Measurements from ENCODE around the gene KIF1B.

Gene KIF1B, protein sequence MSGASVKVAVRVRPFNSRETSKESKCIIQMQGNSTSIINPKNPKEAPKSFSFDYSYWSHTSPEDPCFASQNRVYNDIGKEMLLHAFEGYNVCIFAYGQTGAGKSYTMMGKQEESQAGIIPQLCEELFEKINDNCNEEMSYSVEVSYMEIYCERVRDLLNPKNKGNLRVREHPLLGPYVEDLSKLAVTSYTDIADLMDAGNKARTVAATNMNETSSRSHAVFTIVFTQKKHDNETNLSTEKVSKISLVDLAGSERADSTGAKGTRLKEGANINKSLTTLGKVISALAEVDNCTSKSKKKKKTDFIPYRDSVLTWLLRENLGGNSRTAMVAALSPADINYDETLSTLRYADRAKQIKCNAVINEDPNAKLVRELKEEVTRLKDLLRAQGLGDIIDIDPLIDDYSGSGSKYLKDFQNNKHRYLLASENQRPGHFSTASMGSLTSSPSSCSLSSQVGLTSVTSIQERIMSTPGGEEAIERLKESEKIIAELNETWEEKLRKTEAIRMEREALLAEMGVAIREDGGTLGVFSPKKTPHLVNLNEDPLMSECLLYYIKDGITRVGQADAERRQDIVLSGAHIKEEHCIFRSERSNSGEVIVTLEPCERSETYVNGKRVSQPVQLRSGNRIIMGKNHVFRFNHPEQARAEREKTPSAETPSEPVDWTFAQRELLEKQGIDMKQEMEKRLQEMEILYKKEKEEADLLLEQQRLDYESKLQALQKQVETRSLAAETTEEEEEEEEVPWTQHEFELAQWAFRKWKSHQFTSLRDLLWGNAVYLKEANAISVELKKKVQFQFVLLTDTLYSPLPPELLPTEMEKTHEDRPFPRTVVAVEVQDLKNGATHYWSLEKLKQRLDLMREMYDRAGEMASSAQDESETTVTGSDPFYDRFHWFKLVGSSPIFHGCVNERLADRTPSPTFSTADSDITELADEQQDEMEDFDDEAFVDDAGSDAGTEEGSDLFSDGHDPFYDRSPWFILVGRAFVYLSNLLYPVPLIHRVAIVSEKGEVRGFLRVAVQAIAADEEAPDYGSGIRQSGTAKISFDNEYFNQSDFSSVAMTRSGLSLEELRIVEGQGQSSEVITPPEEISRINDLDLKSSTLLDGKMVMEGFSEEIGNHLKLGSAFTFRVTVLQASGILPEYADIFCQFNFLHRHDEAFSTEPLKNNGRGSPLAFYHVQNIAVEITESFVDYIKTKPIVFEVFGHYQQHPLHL (N-terminal part only)

DNA sequence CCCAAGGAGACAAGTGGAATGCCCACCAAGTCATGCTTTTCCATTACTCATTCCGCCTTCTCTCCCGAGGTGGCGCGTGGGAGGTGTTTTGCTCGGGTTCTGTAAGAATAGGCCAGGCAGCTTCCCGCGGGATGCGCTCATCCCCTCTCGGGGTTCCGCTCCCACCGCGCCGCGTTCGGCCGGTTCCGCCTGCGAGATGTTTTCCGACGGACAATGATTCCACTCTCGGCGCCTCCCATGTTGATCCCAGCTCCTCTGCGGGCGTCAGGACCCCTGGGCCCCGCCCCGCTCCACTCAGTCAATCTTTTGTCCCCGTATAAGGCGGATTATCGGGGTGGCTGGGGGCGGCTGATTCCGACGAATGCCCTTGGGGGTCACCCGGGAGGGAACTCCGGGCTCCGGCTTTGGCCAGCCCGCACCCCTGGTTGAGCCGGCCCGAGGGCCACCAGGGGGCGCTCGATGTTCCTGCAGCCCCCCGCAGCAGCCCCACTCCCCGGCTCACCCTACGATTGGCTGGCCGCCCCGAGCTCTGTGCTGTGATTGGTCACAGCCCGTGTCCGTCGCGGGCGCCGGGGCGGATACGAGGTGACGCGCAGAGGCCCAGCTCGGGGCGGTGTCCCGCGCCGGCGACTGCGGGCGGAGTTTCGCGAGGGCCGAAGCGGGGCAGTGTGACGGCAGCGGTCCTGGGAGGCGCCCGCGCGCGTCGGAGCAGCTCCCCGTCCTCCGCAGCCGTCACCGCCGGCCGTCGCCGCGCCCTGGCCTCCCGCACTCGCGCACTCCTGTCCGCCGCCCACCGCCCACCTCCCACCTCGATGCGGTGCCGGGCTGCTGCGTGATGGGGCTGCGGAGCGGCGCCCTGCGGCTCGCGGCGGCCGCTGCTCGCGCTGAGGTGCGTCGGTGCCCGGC is at the start of gene KIF1B:
Gene KIF1B, plus strand, starts transcription at position 666 of the 906 bp plus-strand sequence. CDS start 21,759 bp downstream, outside the sequence.
- peak; percentile 100 for DNase-seq

DNA sequence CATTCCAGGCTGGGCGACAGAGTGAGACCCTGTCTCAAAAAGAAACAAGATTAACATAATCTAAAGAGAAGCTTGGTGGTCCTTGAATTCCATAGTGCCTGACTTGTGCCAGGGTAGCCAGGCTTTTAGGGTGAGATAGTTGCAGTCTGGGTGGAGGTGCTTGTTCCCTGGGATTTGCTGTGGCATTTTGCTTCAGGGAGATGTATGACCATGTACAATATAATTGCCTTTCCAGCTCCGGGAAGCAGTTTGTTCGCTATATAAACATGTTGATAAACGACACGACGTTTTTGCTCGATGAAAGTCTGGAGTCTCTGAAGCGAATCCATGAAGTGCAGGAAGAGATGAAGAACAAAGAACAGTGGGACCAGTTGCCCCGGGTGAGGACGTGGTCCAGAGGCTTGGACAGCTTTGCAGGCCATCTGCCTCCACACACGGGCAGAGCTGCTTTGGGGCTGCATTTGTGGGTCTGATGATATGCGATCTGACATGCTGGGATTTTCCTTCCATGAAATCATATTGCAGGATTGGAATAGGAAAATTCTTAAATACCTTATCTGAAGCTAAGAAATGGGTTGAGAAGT is 49.4 kb upstream of the KIF1B start:
- peak; percentile 31 for DNase-seq

DNA sequence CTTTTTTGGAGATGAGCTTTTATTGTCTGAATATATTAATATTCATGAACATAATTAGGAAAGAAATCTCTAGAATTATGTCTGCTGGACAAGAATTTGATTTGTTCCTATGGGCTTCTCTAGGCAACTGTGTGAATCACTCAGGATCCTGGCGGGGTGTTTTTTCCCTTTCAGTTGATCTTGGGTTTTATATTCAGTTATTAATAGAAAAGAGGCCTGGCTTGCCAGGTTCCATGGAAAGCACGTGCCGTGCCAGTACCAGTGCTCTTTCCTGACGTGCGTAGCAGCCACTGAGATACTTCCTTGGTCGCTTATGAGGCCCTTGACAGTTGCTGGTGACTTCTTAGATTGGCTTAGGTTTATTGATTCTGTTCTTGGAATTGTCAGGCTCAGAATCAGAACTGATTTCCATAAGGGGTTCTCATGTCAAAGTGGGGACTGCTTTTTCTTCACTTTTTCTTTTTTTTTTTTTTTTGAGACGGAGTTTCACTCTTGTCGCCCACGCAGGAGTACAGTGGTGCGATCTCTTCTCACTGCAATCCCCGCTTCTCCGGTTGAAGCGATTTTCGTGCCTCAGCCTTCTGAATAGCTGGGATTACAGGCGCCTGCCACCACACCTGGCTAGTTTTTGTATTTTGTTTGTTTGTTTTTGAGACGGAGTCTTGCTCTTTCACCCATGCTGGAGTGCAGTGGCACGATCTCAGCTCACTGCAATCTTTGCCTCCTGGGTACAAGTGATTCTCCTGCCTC is 48.7 kb upstream of the KIF1B start:
- DNase-seq, result no peak

DNA sequence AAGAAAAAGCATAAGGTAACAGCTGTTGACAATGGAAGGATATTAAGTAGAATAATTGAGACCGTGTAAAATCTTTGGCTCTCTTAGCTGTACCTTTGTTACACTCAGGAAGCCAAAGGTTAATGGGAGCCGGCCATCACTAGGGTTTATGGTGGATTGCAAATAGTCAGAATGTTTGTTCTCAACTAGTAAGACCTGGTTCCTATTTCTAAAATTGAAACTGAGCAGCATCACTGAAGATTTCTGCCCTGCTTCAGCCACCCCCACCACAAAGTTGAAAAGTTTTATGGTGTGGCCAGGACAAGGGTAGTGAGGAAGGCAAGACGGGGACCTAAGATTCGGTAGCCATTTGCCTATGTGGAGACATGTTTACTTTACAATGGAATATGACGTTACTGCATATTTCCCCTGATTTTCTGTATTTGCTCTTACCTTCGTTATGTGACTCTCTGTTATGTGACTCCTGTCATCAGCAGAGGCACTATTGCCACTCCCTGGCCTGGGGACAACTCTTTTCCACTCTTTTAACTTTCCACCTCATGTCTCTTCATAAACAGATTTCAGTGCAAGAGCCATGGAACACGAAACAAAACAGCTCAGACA is 41.4 kb upstream of the KIF1B start:
- no peak for DNase-seq

DNA sequence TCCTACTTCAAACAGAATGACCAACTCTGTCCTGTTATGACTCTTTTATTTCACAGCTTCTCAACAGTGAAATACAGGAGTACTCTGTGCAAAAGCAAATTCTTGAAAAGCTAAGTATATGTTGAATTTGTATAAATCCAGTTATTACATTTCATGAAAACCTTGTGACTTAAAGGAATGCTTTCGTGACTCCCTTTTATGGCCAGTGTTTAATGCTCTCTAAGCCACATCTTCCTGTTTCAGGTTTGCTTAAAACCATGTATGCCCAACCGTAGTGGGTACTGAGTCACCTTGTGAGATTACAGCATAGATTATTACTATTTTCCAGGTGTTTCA is 40.2 kb upstream of the KIF1B start:
- DNase-seq, result no peak

DNA sequence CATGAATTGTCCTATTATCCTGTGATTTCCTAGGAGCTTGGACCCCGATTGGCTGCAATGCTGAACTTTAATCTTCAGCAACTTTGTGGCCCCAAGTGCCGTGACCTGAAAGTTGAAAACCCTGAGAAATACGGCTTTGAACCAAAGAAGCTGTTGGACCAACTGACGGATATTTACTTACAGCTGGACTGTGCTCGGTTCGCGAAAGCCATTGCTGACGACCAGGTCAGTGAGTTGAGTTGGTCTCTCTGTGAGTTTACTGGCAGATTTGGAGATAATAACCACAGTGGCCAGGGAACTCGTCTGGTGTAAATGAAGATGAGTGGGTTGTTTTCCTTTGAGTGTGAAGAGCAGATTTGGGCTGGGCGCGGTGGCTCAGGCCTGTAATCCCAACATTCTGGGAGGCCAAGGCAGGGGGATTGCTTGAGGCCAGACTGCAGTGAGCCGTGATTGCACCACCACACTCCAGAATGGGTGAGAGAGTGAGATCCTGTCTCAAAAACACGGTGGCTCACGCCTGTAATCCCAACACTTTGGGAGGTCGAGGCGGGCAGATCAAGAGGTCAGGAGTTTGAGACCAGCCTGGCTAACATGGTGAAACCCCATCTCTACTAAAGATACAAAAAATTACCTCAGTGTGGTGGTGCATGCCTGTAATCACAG is 39.1 kb upstream of the KIF1B start:
- DNase-seq, result no peak

DNA sequence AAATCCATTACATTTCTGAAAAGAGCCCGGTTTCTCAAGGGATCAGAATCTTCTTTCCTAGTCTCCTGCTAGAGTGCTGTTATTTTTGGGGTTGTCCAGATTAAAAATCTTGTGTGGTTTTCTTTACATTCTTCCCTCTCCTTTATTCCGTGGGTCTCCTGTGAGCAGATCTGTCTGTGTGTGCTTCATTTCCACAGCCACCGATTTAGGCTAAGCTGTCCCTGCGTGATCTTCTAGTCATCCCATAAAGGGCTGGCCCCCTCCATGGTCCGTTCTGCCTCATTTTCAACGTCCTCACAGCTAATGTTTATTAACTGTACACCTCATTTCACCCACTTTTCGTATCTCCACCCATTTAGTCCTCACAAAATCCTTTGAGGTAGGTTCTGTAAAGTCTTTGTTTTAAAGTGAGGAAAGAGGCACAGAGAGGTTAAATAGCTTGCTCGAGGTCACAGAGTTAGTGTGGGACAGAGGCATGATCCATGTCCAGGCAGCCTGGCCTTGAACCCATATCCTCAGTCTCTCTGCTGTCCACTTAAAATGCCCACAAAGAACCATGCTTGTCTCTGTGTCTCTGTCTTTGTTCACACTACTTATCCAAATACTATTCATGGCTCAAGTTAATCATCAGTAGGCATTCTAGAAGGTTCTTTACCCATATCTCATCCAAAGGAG is 38.2 kb upstream of the KIF1B start:
- no peak for DNase-seq

DNA sequence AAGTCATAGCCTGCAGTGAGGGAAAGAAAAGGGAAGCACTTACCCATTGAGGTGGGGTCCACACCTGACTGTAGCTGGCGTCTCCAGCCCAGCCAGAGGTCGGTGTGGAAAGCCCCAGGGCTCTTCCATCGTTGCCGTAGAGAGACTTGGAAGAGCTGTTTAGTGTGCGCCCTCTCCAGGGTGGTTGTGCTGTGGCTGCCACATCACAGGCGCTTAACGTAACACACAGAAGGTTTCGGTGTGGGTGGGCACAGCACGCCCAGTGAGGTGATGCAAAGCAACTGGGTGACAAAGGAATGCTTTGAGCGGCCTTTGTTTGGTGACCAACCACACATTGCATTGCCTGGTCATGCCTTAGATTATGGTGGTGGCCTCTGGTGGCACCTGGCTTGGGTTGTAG is 36.8 kb upstream of the KIF1B start:
- no peak for DNase-seq

DNA sequence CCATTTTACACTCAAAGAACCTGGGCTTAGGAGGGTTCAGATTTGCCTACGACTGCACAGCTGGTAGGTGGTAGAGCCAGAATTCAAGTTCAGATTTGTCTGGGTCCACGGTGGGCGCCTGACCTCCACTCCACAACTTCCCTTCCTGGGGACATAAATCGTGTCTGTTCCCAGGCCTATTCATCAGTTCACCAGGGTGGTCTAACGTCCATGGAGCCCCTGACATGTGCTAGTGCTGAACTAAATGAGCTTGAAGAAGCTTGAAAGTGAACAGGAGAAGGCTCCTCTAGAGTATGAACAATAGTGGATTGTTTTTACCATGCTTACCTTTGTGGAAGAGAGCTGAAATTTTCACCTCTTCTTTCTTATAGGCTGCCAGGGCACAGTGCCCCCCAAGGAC is 32.5 kb upstream of the KIF1B start:
- peak; percentile 42 for DNase-seq

DNA sequence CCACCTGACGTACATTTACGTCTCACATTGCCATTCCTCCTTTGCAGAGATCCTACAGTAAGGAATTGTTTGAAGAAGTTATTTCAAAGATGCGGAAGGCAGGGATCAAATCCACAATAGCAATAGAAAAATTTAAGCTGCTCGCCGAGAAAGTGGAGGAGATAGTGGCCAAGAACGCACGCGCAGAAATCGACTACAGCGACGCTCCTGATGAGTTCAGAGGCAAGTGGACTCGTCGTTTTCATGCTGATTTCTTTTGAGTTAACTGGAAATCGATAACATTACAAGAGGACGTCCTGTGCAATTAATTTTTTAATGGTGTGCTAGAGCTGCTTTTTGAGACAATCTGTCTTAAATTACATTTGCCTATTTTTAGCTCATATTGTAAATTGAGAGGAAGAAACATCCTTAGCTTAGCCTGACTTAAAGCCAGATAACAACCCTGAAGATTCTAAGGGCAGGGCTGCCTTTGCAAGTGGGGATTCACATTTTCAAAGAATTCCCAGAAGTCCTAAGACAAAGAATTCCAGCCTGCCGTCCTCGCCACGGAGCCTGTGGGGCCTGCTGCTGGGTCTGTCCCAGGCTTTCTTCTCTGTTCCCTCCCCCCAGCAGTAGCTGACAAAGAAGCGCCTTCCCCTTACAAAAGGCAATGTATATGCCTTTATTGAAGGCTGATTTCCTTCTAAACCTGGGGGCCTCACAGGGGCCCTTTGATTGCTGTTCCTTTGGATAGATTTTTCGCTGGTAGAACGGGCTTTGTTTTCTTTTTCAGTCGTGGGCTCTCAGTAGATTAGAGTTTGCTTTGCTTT is 31.6 kb upstream of the KIF1B start:
- DNase-seq, result peak; percentile 77

DNA sequence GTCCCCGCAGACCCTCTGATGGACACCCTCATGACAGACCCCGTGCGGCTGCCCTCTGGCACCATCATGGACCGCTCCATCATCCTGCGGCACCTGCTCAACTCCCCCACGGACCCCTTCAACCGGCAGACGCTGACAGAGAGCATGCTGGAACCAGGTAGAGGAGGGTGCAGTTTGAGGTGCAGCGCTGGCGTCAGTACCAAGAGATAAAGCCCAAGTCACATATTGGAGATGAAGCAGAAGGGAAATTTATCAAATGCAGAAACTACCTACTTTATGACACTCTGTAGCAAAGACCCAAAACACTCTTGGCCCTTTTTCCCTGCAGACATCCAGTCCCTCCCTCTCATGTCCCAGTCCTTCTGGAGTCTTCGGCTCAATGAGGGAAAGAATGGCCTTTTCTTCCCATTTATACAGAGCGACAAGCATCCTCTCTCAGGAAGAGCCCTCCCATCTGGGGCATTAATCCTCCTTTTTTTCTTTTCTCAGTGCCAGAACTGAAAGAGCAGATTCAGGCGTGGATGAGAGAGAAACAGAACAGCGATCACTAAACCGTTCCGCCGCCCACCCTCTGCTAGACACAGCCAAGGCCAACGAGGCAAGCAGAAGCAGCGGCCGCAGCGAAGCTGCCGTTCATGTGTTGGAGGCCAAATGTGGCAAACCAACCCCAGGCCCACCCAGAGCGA is 30.8 kb upstream of the KIF1B start:
- peak; percentile 60 for DNase-seq

DNA sequence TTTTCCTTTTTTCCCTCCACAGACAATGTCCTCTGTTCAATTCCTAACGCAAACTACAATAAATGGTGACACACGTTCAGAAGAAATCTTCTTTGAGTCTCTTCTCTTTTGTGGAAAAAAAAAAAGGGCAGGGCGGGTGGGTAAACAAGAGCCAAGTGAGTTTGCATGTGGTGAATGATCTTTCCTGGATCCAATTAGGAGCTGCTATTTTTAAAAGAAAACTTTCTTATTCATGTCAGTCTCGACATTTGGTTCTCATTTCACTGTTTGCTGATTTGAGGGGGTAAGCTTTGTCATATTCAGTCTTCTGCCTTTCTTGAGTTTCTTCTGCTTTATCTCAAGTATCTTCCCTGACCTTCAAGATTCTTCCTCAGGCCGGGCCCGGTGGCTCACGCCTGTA is 29.2 kb upstream of the KIF1B start:
- DNase-seq, result no peak

DNA sequence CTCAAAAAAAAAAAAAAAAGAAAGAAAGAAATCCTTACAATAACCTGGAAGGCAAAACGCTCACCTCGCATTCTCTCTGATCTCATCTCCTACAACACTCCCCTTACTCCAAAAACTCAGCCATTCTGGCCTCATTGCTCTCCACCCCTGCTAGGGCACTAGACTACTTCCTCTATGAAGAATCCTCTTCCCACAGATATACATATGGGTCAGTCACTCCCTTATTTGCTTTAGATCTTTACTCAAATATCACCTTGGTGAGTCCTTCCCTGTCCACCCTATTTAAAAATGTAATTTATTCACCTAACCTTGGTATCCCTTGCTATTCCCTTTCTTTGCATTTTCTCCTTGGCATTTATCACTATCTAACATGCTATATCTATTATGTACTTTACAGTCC is 24.6 kb upstream of the KIF1B start:
- no peak for DNase-seq

DNA sequence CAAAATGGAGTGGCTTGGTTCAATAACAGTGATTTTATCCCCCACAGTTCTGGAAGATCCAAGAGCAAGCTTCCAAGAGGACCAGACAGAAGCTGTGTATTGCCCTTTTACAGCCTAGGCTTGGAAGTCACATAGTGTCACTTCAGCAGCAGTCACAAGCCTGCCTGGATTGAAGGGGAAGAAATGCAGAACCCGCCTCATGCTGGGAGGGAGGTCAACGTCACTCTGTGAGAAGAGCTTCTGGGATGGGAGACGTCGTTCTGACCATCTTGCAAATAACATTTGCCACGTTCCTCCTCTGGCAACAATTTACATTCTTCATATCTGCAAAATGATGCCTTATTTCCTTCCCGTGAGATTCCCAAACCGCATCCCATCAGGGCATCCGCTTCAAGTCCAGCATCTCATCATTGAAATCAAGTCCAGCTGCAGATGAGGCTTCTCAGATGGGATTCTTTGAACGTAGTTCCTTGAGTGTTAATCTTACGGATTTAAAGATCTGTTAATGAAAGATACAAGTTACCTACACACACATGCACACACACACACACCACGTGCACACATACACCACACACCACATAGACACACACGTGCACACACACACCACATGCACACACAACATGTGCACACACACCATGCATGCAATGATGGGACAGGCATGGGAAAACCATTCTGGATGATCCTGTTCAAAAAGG is 23.9 kb upstream of the KIF1B start:
- DNase-seq, result no peak

DNA sequence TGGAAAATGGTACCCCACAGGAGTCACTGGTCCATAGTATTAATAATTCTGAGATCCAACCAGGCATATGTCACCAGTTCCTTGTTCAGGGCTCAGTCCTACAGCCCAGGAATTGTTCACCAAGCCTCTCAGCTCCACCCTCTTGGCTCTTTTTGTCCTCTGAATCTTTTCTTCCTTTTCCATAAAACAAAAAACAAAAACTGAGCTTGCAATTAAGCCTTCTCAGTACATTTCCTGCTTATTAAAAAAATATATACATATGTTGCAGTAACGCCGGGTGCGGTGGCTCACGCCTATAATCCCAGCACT is 23.4 kb upstream of the KIF1B start:
- DNase-seq, result no peak

DNA sequence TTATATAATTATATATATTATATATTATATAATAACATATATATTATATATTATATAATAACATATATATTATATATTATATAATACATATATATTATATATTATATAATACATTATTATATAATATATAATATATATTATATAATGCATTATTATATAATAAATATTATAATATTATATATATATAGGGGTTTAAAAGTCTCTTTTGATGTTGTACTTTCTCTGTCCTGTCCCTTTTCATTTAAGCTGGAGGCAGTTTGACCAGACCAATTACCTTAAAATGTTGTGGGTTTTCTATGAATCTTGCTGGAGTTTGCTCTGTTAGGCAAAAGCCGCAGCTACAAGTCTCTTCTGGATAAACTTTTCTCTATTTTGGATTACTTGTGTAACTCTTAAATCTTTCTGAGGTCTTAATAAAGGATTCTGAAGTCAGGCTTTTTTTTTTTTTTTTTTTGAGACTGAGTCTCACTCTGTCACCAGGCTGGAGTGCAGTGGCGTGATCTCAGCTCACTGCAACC is 22.2 kb upstream of the KIF1B start:
- DNase-seq, result no peak

DNA sequence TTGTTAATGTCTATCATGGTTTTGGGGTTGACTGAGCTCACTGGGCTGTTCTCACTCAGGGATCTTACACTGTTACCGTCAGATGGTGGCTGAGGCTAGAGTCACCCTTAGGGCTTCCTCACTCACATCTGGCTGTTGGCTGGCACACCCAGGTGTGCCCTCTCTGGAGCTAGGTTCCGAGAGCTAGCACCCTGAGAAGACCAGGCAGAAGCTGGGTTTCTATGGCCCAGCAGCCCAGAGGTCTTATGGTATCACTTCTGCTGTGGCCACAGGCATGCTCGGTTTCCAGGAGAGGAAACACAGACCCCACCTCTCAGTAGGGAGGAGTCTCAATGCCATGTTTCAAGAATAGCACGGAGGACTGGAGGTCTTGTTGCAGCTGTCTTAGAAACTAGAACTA is 20.7 kb upstream of the KIF1B start:
- no peak for DNase-seq

All from retina (tissue), 1 donor.